HG03095 (cell line): Measurements from ENCODE around the gene EXOC4.
"Not testable (repeated sequence)": the region's sequence is repeated elsewhere in the genome, so short reads cannot be mapped to it uniquely, and the experiment has no call there.

Experiments used
- ATAC-seq: cut with Tn5 transposase; IDR thresholded peaks from one replicate; pipeline ENCODE4 v1.9.1; 2021; ENCODE audit warnings: moderate library complexity; ENCODE audit not compliant: unreplicated experiment

Gene EXOC4

GRCh38 chr7:134051020-134051419 is 798.1 kb downstream of the EXOC4 start:
- ATAC-seq = peak; percentile 66

DNA sequence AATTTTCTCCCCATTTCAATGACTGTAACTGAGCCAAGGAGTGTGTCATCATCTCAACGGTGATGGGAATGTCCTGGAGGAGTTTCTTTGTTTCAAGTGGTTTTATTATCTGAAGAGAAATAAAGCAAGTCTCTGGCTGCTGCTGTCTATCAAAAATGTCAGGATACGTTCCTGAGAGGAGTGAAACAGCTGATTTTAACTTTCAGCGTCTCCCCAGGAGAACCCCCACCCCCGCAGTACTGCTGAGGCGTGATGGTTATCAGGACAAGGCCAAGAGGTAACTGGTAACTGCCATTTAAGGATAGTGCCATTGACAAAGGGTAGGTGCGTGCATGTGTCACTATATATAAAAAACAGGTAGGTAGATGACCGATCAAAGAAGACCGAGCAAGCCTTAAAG is 803.9 kb downstream of the EXOC4 start:
- no peak for ATAC-seq

DNA sequence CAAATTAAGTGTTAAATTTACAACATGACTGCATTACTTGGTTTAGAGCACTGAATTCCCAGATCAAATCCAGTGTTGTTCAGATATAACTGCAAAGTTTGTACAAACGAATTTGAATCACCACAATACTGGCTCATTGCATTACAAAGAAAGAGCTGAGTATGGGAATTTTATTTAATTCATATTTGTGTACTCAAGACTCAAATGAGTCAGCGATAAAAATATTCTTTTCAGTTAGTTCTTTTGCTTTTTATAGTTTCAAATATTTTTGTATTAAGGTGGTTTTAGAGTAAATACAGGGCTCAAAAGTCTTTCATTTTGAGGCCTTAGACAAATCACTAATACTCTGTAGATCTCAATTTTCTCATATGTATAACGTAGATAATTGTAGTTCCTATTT is 805.6 kb downstream of the EXOC4 start:
- no peak for ATAC-seq

GRCh38 chr7:134058980-134059379 is 806.1 kb downstream of the EXOC4 start:
- no peak for ATAC-seq

DNA sequence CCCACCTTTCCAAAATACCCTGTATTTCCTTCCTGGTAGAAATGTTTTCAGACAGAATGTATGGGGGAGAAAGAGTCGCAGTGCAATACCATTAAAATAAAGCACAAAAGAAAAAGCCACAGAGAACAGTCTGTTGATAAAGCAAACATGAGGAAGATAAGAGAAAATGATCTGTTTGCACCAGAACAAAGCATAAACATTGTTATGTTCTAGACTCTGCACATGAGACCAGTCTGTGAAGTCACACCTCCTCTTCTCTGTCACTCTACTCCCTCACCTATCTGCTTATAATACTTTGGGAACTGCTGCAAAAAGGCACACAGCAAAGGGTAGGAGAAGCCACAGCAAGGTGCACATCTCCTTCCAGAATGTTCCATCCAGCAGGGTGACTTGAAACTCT is 807.0 kb downstream of the EXOC4 start:
- ATAC-seq = no peak

DNA sequence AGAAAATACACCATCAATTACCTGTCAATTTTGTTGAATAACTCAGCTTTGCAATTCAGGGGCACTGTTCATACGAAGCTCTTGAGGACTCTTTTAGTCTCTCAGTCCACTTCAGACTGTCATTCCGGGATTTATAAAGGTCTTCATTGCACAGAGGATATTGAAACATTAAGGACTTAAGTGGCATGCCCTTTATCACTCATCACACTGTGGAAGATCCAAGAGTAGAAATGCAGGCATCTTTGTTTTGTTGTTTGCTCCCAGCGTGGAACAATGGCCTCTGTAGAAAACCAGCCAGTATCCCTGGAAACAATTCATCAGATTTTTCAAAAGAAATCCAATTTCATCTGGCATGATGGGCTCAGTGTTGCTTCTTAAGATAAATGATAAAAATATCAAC is 808.0 kb downstream of the EXOC4 start:
- no peak for ATAC-seq

GRCh38 chr7:134062460-134062859 is 809.6 kb downstream of the EXOC4 start:
- ATAC-seq = no peak

GRCh38 chr7:134065415-134065814 is 812.5 kb downstream of the EXOC4 start:
- no peak for ATAC-seq

DNA sequence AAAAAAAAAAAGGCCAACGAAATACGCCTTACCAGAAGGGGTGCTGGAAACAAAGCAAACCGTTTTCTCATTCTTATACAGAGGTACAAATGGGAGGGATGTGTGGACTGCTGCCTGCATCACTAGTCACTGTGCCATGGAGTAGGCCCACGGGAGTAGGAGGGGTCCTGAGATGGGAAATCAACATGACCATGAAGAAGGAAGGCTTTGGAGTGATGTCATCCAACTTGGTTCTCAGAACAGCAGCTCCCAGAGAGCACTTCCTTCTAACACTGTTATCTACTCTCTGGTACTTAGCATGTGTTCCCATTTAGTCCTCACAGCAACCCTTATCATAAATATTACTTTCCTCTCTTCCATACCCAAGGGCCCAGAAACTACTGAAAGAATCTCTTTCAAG is 814.3 kb downstream of the EXOC4 start:
- ATAC-seq = no peak

DNA sequence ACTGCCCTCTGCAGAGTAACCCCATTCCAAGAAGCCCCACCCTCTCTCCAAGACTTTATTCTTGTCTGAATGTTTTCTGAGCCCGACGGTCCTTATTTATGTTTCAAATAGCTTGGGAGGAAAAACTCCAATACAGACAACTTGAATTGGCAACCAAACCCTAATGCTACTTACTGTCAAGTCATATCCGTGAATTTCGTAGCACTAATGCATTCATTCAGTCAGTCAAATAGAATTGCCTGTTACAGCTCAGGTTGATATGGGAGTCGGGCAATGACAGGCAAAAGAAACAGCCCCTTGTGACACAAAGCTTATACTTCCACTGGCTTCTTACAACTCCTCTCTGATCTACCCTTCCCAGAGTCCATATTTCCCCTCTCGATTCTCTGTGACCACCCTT is 815.8 kb downstream of the EXOC4 start:
- no peak for ATAC-seq

DNA sequence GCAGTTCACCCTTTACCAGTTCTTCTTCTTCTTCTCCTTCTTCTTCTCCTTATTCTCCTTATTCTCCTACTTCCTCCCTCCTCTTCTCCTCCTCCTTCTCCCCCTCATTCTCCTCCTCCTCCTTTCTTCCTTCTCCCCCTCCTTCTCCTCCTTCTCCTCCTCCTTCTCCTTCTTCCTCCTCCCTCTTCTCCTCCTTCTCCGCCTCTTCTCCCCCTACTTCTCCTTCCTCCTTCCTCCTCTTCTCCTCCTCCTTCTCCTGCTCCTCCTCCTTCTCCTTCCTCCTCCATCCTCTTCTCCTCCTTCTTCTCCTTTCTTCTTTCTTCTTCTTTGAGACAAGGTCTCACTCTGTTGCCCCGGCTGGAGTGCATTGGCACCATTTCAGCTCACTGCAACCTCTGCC is 816.3 kb downstream of the EXOC4 start:
- ATAC-seq = no peak

GRCh38 chr7:134070673-134071072 is 817.8 kb downstream of the EXOC4 start:
- ATAC-seq = no peak

DNA sequence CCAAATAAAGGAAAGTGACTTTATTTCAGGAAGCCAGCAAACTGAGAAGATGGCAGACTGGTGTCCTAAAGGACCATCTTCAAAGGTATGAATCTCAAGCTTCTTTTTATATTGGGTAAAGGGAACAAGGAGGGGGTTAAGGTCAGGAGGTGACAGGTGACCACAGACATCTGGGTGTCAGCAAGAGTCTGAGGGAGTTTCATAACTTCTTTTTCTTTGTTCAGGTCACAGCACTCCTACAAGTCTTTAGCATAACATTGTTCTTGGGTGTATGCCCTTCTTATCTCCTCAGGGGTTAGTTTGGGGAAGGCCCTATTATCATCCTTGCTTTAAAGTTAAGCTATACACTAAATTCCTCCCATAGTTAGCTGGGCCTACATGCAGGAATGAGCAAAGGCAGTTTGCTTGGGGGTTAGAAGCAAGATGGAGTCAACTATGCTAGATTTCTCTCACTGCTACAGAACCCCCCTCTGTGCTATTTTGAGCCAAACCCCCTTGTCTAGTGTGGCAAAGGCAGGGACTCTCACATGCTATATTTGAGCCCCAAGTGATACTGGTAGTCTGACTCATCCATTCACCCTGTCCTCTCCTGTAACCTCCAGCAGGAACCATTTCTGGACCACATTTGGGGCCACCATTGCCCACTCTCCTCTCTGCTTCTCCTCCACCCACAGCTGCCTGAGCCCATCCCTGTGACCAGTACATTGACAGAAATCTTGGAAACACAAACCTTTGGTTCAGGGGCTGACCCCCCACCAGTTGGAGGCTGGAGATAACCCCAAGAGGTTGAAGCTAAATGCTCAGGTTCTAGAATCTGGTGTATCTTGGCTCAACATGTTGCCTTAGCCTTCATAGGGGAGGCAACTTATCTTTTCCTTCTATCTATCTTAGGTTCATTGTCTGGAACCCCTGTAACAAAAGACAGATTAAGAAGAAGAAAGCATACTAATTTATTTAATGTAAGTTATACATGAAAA is 818.8 kb downstream of the EXOC4 start:
- ATAC-seq = peak; percentile 84

- ATAC-seq = no peak
Observed at GRCh38 chr7:134073276-134073675, 820.4 kb downstream of the EXOC4 start.

- no peak for ATAC-seq
Observed at GRCh38 chr7:134075799-134076198, 822.9 kb downstream of the EXOC4 start.

DNA sequence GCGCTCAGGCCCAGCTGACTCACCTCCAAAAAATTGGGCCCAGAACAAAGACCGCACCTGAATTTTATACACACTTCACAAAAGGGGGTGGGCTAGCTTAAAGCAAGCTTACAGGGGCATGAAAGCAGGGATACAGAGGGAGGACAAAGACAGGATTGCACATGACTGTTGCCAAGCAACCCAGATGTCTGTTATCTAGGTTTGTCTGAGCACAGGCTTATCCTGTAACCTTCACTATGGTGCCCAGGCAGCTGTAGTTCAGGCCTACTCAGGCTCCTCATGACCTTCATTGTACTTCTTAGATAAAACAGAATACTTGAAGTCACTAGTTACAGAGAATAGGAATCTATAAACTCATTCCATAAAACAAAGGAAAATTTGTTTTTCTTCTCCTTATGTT is 824.7 kb downstream of the EXOC4 start:
- ATAC-seq = not testable (repeated sequence)

- no peak for ATAC-seq
Observed at GRCh38 chr7:134078991-134079390, 826.1 kb downstream of the EXOC4 start.

- ATAC-seq = no peak
Observed at GRCh38 chr7:134081695-134082094, 828.8 kb downstream of the EXOC4 start.

DNA sequence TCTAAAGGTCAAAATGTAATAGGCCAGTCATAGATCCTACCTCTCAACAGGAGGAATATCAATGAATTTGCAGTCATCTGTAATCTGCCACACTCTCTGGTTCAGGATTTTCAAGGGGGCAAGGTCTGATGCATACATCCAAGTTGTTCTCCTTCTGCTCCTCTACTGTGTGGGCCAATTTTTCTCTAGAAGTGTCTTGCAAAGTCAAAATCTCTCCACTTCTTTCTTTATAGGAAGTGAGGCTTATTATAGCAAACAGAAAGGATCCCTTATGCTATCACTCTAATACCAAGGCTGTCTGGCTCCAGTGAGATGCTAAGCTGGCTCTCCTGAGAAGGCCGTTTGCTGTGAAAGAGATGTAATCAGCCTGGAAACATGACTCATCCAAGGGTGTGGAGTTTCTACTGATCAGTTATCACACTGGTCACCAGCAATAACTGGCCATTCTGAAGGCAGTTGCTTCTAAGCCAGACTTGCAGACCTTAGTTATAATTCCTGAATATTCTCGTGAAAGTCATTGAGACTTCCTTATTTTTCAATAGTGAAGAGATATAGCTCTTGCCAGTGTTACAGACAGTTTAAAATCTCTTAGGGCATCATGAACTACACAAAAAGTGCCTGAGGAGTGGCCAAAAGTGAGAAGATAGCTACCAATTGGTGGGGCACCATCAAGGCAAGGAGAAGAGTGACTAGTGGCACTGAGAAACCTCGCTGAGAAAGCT is 831.0 kb downstream of the EXOC4 start:
- no peak for ATAC-seq

GRCh38 chr7:134084488-134085144 is 831.7 kb downstream of the EXOC4 start:
- peak; percentile 82 for ATAC-seq

GRCh38 chr7:134085311-134085710 is 832.4 kb downstream of the EXOC4 start:
- ATAC-seq = no peak
